HEK293T (cell line): ENCODE results near the gene LYZL6.

Experiments
- CTCF ChIA-PET: fragments of 350-600 bp; formaldehyde crosslinking; extraction: SDS; loops from one replicate; lab custom pipeline; 2021; ENCODE audit warnings: antibody characterized with exemption, inconsistent platforms; lab: Yijun Ruan, JAX
- POLR2A ChIA-PET: fragments of 350-600 bp; formaldehyde crosslinking; extraction: SDS; loops from one replicate; lab custom pipeline; 2020; ENCODE audit warnings: antibody characterized with exemption, inconsistent platforms; lab: Yijun Ruan, JAX
- DNase-seq: peaks from one replicate; pipeline ENCODE4 v3.0.0; 2012; ENCODE audit warnings: mixed read lengths; ENCODE audit errors: extremely low spot score
- ARNT ChIP-seq: fragments of 450-650 bp; IDR thresholded peaks from 2 replicates; pipeline ENCODE4 v1.6.1; 2017; ENCODE audit warnings: mild to moderate bottlenecking
- BHLHE40 ChIP-seq: fragments of 450-650 bp; IDR thresholded peaks from 2 replicates; pipeline ENCODE4 v1.6.1; 2016; ENCODE audit warnings: mild to moderate bottlenecking, moderate library complexity, borderline replicate concordance
- CTBP1 ChIP-seq: fragments of 450-650 bp; IDR thresholded peaks from 2 replicates; pipeline ENCODE4 v1.6.1; 2016; ENCODE audit warnings: borderline replicate concordance
- ELF4 ChIP-seq: fragments of 450-650 bp; IDR thresholded peaks from 2 replicates; pipeline ENCODE4 v1.6.1; 2017; ENCODE audit warnings: antibody characterized with exemption
- FOXA1 ChIP-seq: fragments of 450-650 bp; IDR thresholded peaks from 2 replicates; pipeline ENCODE4 v1.6.1; 2016; ENCODE audit warnings: mild to moderate bottlenecking
- FOXK2 ChIP-seq: fragments of 450-650 bp; IDR thresholded peaks from 2 replicates; pipeline ENCODE4 v1.6.1; 2016; ENCODE audit warnings: mild to moderate bottlenecking
- FOXM1 ChIP-seq: fragments of 450-650 bp; IDR thresholded peaks from 2 replicates; pipeline ENCODE4 v1.6.1; 2017; ENCODE audit warnings: mild to moderate bottlenecking, borderline replicate concordance
- HDGF ChIP-seq: fragments of 450-650 bp; IDR thresholded peaks from 2 replicates; pipeline ENCODE4 v1.6.1; 2017; ENCODE audit warnings: antibody characterized with exemption, borderline replicate concordance
- L3MBTL2 ChIP-seq: fragments of 450-650 bp; conservative IDR thresholded peaks from 2 replicates; pipeline ENCODE4 v1.6.1; 2016; ENCODE audit warnings: mild to moderate bottlenecking
- LEF1 ChIP-seq: fragments of 450-650 bp; IDR thresholded peaks from 2 replicates; pipeline ENCODE4 v1.6.1; 2017; ENCODE audit warnings: mild to moderate bottlenecking, borderline replicate concordance
- NFRKB ChIP-seq: fragments of 450-650 bp; IDR thresholded peaks from 2 replicates; pipeline ENCODE4 v1.6.1; 2016; ENCODE audit warnings: mild to moderate bottlenecking, moderate library complexity
- PKNOX1 ChIP-seq: fragments of 450-650 bp; IDR thresholded peaks from 2 replicates; pipeline ENCODE4 v1.6.1; 2016
- SP1 ChIP-seq: fragments of 450-650 bp; IDR thresholded peaks from 2 replicates; pipeline ENCODE4 v1.6.1; 2017
- SUZ12 ChIP-seq: fragments of 450-650 bp; IDR thresholded peaks from 2 replicates; pipeline ENCODE4 v1.6.1; 2016; ENCODE audit warnings: mild to moderate bottlenecking
- TARDBP ChIP-seq: fragments of 450-650 bp; IDR thresholded peaks from 2 replicates; pipeline ENCODE4 v1.6.1; 2016
- ZNF384 ChIP-seq: fragments of 450-650 bp; IDR thresholded peaks from 2 replicates; pipeline ENCODE4 v1.6.1; 2016

LYZL6 gene

DNA sequence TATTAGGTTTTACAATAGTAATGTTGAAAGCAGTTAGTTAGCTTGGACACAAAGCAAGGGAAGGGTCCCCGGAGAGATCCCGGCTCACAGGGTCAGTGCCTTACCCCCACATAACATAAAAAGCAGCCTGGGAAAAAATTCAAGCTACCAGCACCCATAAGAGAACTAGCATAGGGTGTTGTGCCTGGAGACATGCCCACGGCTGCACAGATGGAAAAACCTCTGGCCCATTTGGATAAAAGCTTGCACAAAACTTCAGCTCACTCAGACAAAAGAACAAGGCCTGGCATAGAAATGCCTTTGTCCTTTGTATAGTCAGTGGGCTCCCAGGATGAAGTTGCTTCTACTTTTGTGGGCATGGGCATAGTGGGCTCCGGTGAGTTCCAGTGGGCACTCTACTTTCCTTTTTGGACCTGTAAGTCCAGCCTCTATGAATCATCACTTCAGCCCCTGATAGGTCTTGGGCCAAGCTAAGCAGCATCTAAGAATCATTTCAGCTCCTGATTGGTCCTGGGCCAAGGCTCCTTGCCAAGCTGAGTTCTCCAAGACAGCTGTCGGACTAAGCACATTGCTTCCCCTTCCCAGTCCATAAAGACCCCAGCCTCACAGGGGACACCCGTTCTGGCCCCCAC is 11.6 kb downstream of the LYZL6 start:
- ChIA-PET POLR2A (interaction anchor here (0.5 to 2.0 kb wide), 15 partner anchors 11 to 1565 kb away, joined by 3 to 22 read pairs (median 4); partner anchors contain the start of genes LYZL6 and TAF15), CTCF (interaction anchor here (0.7 to 1.1 kb wide), 2 partner anchors 16 to 168 kb away, joined by 3 to 4 read pairs; no protein-coding TSS in a partner anchor)
- no peak for DNase-seq
- TF ChIP-seq NFRKB (no peak), ARNT (no peak), FOXK2 (no peak), LEF1 (no peak), HDGF (no peak), ELF4 (no peak), TARDBP (no peak), ZNF384 (no peak), SUZ12 (no peak), PKNOX1 (no peak), BHLHE40 (no peak), FOXA1 (no peak), L3MBTL2 (no peak), SP1 (no peak), CTBP1 (no peak), FOXM1 (no peak)

GRCh38 chr17:35930211-35931065 is 13.1 kb downstream of the LYZL6 start, which contains the start of gene RDM1:
Gene RDM1 (minus strand): TSS chr17:35930773. CDS start chr17:35930727, 46 bp downstream.
- POLR2A ChIA-PET: interaction anchor here (0.5 to 2.0 kb wide), 25 partner anchors 9 to 1179 kb away, joined by 3 to 22 read pairs (median 3); partner anchors contain the start of genes LYZL6 and TAF15
- peak; percentile 86 for DNase-seq
- TF ChIP-seq L3MBTL2: peak; percentile 96
- TF ChIP-seq NFRKB: no peak
- TF ChIP-seq FOXM1: no peak
- no peak for TF ChIP-seq FOXK2
- TF ChIP-seq CTBP1: no peak
- no peak for TF ChIP-seq LEF1
- CTCF ChIA-PET: interaction anchor here (0.5 to 1.3 kb wide), 4 partner anchors 17 to 218 kb away, joined by 3 to 6 read pairs (median 4); no protein-coding TSS in a partner anchor

- ChIA-PET POLR2A (no interaction called here), CTCF (no interaction called here)
- TF ChIP-seq SUZ12: no peak
- TF ChIP-seq HDGF: no peak
- no peak for TF ChIP-seq CTBP1
- no peak for TF ChIP-seq SP1
- TF ChIP-seq PKNOX1: no peak
- TF ChIP-seq L3MBTL2: no peak
- no peak for TF ChIP-seq ARNT
- no peak for TF ChIP-seq ZNF384
- no peak for TF ChIP-seq LEF1
- TF ChIP-seq FOXK2: no peak
- TF ChIP-seq ELF4: no peak
- no peak for TF ChIP-seq FOXM1
- TF ChIP-seq NFRKB: no peak
- TF ChIP-seq TARDBP: no peak
- TF ChIP-seq FOXA1: no peak
- TF ChIP-seq BHLHE40: no peak
- DNase-seq: no peak
These were observed 15.8 kb downstream of the LYZL6 start for GRCh38 chr17:35927714-35928113.

GRCh38 chr17:35923609-35924114 is 19.9 kb downstream of the LYZL6 start:
- ChIA-PET CTCF (no interaction called here), POLR2A (interaction anchor here (1.2 kb wide), 1 partner anchor 115 kb away, joined by 3 read pairs; no protein-coding TSS in a partner anchor)
- no peak for DNase-seq
- no peak for TF ChIP-seq FOXA1
- TF ChIP-seq HDGF: no peak
- no peak for TF ChIP-seq SUZ12
- no peak for TF ChIP-seq L3MBTL2
- TF ChIP-seq ELF4: no peak
- no peak for TF ChIP-seq TARDBP
- no peak for TF ChIP-seq FOXK2
- no peak for TF ChIP-seq CTBP1
- no peak for TF ChIP-seq FOXM1
- no peak for TF ChIP-seq LEF1
- TF ChIP-seq ZNF384: no peak
- TF ChIP-seq NFRKB: no peak
- no peak for TF ChIP-seq BHLHE40
- TF ChIP-seq PKNOX1: no peak
- no peak for TF ChIP-seq SP1
- TF ChIP-seq ARNT: no peak

GRCh38 chr17:35920229-35920628 is 23.3 kb downstream of the LYZL6 start:
- no peak for DNase-seq
- POLR2A ChIA-PET: interaction anchor here (1.2 kb wide), 1 partner anchor 10 kb away, joined by 3 read pairs; the partner anchor contains the start of gene RDM1
- CTCF ChIA-PET: no interaction called here
- TF ChIP-seq PKNOX1: no peak
- no peak for TF ChIP-seq FOXM1
- no peak for TF ChIP-seq NFRKB
